ENCODE results near the gene DNAJB7.
A peak's percentile ranks its signal among the peaks of the same experiment; 100 is the strongest.
"Not testable (repeated sequence)": the region's sequence is repeated elsewhere in the genome, so short reads cannot be mapped to it uniquely, and the experiment has no call there.

DNAJB7 gene

GRCh38 chr22:40838486-40838885, 23.4 kb downstream of the DNAJB7 start:
- no peak for DNase-seq

- no peak for DNase-seq
These were observed 27.3 kb downstream of the DNAJB7 start for GRCh38 chr22:40834619-40835018.

DNA sequence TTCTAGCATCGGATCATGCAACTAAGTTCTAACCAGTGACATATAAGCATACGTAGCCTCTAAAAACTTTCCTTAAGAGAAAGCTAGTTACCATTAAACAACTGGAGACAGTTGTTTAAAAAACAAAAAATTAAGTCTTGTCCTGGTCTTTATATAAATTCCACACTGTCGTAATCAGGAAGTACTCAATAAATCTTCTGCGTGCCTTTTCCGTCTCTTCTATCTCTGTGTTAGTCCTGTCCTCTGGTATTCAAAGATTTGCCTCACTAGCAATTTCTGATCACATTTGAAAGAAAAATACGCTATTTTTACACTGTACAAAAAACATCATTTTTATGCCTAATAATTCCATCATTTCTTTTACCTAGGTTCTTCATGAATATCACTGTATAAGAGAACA, 32.8 kb downstream of the DNAJB7 start:
- no peak for DNase-seq

GRCh38 chr22:40826984-40827741, 34.8 kb downstream of the DNAJB7 start:
- no peak for DNase-seq

GRCh38 chr22:40826292-40826691, 35.6 kb downstream of the DNAJB7 start:
- DNase-seq, result not testable (repeated sequence)

DNA sequence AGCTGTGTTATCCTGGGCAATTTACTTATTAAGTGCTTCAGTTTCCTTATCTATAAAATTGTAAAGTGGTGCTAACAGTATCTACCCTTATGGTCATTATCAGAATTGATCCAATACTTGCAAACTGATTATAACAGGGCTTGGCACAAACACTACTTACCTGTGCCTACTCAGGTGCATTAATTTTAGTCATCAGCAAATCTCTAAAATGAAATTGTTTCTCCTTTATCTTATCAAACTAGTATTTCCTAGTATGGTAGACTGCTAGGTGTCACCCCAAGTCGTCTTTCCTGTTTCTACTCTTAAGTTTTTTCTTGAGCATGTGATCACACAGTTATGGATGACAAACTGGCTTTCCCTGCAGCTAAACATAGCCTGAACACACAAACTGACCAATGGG, 38.5 kb downstream of the DNAJB7 start:
- DNase-seq, result no peak

- DNase-seq, result peak in 1 of 5 experiments; percentile 24
These were observed 42.2 kb downstream of the DNAJB7 start for GRCh38 chr22:40819599-40820140.

DNA sequence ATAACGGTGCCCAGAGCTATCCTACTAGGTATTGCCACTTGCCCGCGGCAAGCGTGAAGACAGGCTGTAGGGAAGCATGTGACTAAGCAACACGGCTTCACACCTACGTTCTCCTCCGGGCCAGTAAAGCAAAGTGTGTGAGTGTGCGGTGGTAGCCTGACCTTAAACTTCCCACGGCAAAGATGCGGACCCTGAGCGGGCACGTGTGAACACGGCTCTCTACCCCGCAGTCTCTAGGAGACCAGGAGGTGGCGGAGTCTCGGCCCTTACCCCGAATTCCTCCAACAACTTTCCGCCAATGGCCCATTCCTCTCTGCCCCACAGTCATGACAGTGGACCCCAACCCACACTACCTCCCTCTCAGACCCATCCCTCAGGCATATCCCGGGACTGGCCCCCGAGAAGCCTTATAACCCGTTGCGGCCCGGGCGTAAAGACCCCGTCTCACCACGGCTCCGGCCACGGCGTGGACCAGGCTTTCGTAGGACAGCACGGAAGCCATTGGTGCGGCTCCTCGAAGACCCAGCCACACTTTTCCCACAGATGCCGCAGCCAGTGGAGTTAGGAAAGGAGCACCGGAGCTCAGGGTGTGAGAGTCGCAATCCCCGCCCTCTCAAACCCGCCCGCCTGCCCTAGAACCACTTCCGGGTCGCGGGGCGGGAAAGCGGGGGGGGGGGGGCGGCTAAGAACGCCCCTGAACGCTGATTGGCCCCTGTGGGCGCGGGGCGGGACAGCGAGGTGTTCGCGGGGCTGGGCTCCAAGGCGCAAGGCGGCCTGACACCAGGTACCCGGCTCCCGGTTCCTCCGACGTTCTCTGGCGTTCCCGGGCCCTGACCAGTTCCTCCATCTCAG, 42.9 kb downstream of the DNAJB7 start, which contains the start of gene SLC25A17:
SLC25A17 (minus strand) TSS at position 600 of the 852 bp plus-strand sequence; CDS start at position 502, 98 bp downstream.
- peak; percentile 69 to 90 (median 81) for DNase-seq

DNA sequence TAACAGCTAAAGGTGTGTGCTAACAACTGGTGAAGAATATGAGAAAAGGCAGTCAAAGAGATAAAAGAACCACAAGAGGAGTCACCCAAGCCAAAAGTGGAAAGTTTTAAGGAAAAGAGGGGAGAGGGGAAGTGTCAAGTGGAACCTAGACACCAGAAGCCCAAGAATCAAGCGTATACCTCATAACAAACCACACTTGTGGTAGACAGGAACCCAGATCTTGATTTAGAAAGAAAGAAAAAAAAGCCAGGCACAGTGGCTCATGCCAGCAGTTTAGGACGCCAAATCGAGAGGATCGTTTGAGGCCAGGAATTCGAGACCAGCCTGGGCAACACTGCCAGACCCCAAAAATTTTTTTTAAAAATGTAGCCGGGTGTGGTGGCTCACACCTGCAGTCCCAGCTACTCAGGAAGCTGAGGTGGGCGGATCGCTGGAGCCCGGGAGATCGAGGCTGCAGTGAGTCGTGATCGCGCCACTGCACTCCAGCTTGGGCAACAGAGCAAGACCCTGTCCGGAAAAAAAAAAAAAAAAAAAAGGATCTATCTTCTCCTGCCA, 43.6 kb downstream of the DNAJB7 start:
- peak in 3 of 5 experiments; percentile 9 to 50 (median 42) for DNase-seq

DNA sequence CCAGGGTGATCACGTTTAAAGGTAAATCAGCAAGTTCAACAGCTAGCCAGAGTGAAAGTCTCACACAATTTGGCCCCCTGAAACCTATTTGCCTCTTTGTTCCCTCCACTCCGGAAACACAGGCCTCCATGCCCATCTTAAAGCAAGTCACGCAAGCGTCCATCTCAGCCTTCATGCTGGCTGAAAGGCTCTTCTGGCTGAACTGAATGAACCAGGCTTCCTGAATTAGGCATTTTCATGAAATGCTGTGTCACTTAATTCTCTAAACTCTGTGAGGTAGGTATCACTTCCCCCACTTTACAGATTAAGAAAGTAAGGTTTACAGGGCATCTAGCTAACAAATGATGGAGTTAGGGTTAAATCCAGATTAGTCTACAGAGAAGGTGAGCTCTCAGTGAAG, 44.2 kb downstream of the DNAJB7 start:
- no peak for DNase-seq

DNA sequence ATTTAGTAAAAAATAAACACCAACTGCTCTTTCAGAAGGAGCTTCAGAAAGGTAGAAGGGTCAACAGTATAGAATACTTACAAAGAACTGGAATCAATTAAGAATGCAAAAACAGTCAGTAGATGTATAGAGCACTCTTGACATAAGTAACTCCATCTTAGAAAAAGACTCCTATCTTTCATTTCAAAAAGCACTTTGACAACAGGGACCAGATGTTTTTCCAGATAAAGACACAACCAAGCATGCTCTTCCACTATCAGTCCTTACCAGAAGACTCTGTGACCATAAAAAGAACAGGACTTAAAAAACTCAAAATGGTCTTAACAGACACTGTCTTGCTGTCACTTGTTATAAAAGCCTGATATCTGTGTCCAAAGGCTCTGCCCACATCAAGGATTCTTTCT, 48.0 kb downstream of the DNAJB7 start:
- DNase-seq, result no peak

Measured in T-helper 2 cell (primary cell).